Hepatocyte (in vitro differentiated cells): ENCODE data around the gene USP3. TPM values are rescaled to one million over a fixed set of nuclear protein-coding genes. Genes with fewer than 3 reads are reported as not detected.

ENCODE experiments used
- DNase-seq: peaks from one replicate; pipeline ENCODE4 v3.0.0-alpha.2; 2016; ENCODE audit warnings: low spot score
- H2AFZ ChIP-seq: fragments of 200-600 bp; sonication (generic); 2 replicates; pipeline ENCODE4 v1.6.0; 2016; ENCODE audit warnings: antibody characterized with exemption, mild to moderate bottlenecking
- H3K27ac ChIP-seq: fragments of 200-600 bp; sonication (generic); 2 replicates; pipeline ENCODE4 v1.5.1; 2016; ENCODE audit warnings: mild to moderate bottlenecking
- H3K27me3 ChIP-seq: fragments of 200-600 bp; sonication (generic); 2 replicates; pipeline ENCODE4 v1.6.1; 2016
- H3K36me3 ChIP-seq: fragments of 200-600 bp; sonication (generic); replicated peaks from 2 replicates; pipeline ENCODE4 v1.5.1; 2016; ENCODE audit warnings: low read depth; ENCODE audit not compliant: insufficient read depth
- H3K4me1 ChIP-seq: fragments of 200-600 bp; sonication (generic); 2 replicates; pipeline ENCODE4 v1.5.1; 2016; ENCODE audit warnings: mild to moderate bottlenecking, moderate library complexity; ENCODE audit not compliant: insufficient read depth
- H3K4me2 ChIP-seq: fragments of 200-600 bp; sonication (generic); 2 replicates; pipeline ENCODE4 v1.6.0; 2016
- H3K4me3 ChIP-seq: fragments of 200-600 bp; sonication (generic); 2 replicates; pipeline ENCODE4 v1.5.1; 2016; ENCODE audit warnings: mild to moderate bottlenecking
- H3K79me2 ChIP-seq: fragments of 200-600 bp; sonication (generic); 2 replicates; pipeline ENCODE4 v1.6.0; 2017; ENCODE audit warnings: mild to moderate bottlenecking
- H3K9me2 ChIP-seq: fragments of 200-600 bp; sonication (generic); replicated peaks from 2 replicates; pipeline ENCODE4 v1.6.0; 2017; ENCODE audit warnings: mild to moderate bottlenecking; ENCODE audit not compliant: insufficient read depth
- H3K9me3 ChIP-seq: fragments of 200-600 bp; sonication (generic); 2 replicates; pipeline ENCODE4 v1.5.1; 2016; ENCODE audit warnings: low read depth, mild to moderate bottlenecking
- H4K20me1 ChIP-seq: fragments of 200-600 bp; sonication (generic); 2 replicates; pipeline ENCODE4 v1.6.0; 2016; ENCODE audit warnings: mild to moderate bottlenecking; ENCODE audit not compliant: insufficient read depth, poor library complexity, severe bottlenecking
- EZH2 ChIP-seq: fragments of 200-600 bp; sonication (generic); IDR thresholded peaks from 2 replicates; pipeline ENCODE4 v1.6.1; 2016; ENCODE audit warnings: antibody characterized with exemption, mild to moderate bottlenecking, borderline replicate concordance
- EZH2phosphoT487 ChIP-seq: fragments of 200-600 bp; sonication (generic); IDR thresholded peaks from one replicate; pipeline ENCODE4 v1.6.1; 2018; ENCODE audit warnings: antibody characterized with exemption, mild to moderate bottlenecking, low read depth, moderate library complexity; ENCODE audit not compliant: unreplicated experiment, severe bottlenecking
- WGBS: methylation state at CpG from one replicate; pipeline ENCODE4 v1.1.6; 2016; ENCODE audit warnings: low lambda C conversion rate; ENCODE audit errors: missing lambda C conversion rate; 5-methylcytosine and 5-hydroxymethylcytosine counted together
- polyA plus RNA-seq: library from polyadenylated mRNA; unstranded; fragments of >200 nt; fragmentation: Nextera tagmentation; extraction: Ambion mirVana; gene quantifications from 2 replicates; pipeline ENCODE4 v1.2.1, GENCODE V29; 2016
- total RNA-seq: library from RNA; depleted of rRNA; stranded (reverse); fragments of >200 nt; gene quantifications from 2 replicates; pipeline ENCODE4 v1.2.3, GENCODE V29; 2014
- TF ChIP-seq, protein P1 (sequence below): fragments of 200-600 bp; sonication (generic); IDR thresholded peaks from 2 replicates; pipeline ENCODE4 v1.5.1; 2016; ENCODE audit warnings: antibody characterized with exemption, mild to moderate bottlenecking; ENCODE audit not compliant: poor library complexity

Gene USP3
- total and polyA plus RNA-seq, 2 experiments from 2014 or later, result 30.5 to 61.2 TPM

DNA sequence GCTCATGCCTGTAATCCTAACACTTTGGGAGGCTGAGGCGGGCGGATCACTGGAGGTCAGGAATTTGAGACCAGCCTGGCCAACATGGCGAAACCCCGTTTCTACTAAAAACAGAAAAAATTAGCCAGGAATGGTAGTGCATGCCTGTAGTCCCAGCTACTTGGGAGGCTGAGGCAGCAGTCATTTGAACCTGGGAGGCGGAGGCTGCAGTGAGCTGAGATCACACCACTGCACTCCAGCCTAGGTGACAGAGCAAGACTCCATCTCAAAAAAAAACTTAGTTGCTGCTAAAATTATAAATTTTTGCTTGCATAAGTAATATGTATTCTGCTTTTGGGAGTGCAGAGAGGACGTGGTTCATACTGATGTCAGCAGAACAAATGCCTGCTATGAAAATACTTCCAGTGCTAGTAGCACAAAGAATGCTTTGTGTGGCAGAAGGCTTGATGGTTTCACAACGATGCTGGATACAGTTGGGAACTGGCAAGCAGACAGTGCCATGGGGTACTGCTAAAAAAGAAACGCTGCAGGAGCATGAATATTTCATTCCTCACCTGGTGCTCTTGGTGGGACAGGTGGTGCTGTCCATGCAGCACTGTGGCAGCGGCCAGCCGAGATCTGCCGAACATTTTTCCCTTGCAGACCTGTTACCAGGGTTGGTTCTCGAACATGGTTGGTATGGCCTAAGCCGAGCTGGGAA is 123.9 kb downstream of the USP3 start:
- Histone ChIP-seq H3K79me2 (no peaks in the 10 kb centered on the region), H4K20me1 (no peaks in the 10 kb centered on the region), H2AFZ (no peak overlapping the region), H3K4me3 (no peak overlapping the region), H3K9me2 (no peaks in the 10 kb centered on the region), H3K27ac (no peak overlapping the region), H3K27me3 (no peaks in the 10 kb centered on the region), H3K4me2 (no peak overlapping the region), H3K9me3 (no peaks in the 10 kb centered on the region), H3K4me1 (no peaks in the 10 kb centered on the region), H3K36me3 (no peaks in the 10 kb centered on the region)
- DNase-seq, result no peak
- TF ChIP-seq, protein P1, sequence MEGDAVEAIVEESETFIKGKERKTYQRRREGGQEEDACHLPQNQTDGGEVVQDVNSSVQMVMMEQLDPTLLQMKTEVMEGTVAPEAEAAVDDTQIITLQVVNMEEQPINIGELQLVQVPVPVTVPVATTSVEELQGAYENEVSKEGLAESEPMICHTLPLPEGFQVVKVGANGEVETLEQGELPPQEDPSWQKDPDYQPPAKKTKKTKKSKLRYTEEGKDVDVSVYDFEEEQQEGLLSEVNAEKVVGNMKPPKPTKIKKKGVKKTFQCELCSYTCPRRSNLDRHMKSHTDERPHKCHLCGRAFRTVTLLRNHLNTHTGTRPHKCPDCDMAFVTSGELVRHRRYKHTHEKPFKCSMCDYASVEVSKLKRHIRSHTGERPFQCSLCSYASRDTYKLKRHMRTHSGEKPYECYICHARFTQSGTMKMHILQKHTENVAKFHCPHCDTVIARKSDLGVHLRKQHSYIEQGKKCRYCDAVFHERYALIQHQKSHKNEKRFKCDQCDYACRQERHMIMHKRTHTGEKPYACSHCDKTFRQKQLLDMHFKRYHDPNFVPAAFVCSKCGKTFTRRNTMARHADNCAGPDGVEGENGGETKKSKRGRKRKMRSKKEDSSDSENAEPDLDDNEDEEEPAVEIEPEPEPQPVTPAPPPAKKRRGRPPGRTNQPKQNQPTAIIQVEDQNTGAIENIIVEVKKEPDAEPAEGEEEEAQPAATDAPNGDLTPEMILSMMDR, result no peak
- TF ChIP-seq EZH2 (no peak), EZH2phosphoT487 (no peak)
- 98% methylated on average over 13 of the region's 13 CpGs for WGBS

DNA sequence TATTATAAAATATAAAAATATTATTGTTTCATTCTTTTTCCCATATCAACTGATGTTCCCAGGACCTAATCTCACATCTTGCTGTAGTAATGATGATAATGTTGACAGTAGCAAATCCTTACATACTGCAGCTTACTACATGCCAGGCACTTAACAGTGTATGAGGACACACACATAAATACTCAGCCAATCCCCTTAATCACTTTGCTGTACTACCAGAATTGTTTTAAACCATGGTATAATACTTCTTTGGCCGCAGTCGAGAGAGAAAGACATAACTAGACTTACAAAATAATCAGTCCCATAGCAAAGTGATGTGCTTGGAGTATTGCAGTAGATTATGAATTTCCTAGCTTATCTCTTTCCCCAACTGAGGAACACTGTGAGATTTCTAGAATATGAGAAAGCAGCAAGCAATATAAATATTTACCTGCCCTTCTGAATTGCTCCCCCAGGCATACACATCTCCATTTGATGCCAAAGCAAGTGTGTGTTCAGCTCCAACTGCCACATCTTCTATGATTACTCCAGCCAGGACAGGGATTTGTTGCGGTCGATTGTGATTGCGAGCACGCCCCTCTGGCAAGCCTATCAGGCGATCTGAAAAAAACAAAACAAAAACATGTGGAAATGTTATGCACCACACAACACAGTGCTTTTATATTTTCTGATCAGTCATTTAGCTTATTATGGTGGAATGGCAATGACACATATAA is 125.8 kb downstream of the USP3 start:
- Histone ChIP-seq H3K4me3 (no peak overlapping the region), H3K27ac (no peak overlapping the region), H3K9me3 (no peaks in the 10 kb centered on the region), H3K4me1 (no peaks in the 10 kb centered on the region), H3K36me3 (no peaks in the 10 kb centered on the region), H3K4me2 (no peak overlapping the region), H3K9me2 (no peaks in the 10 kb centered on the region), H3K27me3 (no peaks in the 10 kb centered on the region), H4K20me1 (no peaks in the 10 kb centered on the region), H2AFZ (no peak overlapping the region), H3K79me2 (no peaks in the 10 kb centered on the region)
- 91% methylated on average over 7 of the region's 7 CpGs for WGBS
- TF ChIP-seq EZH2phosphoT487 (no peak), EZH2 (no peak)
- TF ChIP-seq, protein P1, result no peak
- no peak for DNase-seq

DNA sequence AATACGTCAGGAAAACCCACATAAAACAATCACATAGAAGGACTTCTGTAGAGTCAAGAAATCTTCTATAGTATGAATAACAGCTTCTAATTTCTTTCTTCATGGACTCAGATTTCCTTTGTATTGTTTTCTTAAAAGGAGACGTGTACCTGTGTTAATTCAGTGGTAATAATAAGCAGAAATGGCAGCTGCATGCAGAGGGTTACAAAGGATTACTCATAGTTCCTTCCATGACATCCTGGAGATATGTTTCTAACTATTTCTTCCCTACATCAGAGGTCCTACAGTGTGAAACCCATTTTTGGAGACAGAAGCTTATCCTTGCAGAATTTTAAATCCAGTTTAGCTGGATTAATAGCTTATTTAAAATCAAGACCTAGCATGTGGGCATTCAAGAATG is 128.9 kb downstream of the USP3 start:
- no peaks in the 10 kb centered on the region for H3K4me1 ChIP-seq
- H3K27me3 ChIP-seq, result no peaks in the 10 kb centered on the region
- H3K27ac ChIP-seq, result no peak overlapping the region
- no peaks in the 10 kb centered on the region for H3K9me3 ChIP-seq
- no peak for DNase-seq
- H2AFZ ChIP-seq, result no peak overlapping the region
- no peaks in the 10 kb centered on the region for H3K9me2 ChIP-seq
- no peaks in the 10 kb centered on the region for H4K20me1 ChIP-seq
- no peak overlapping the region for H3K4me3 ChIP-seq
- H3K79me2 ChIP-seq, result no peaks in the 10 kb centered on the region
- H3K4me2 ChIP-seq, result no peak overlapping the region
- TF ChIP-seq EZH2 (no peak), EZH2phosphoT487 (no peak)
- TF ChIP-seq, protein P1, result no peak
- no peaks in the 10 kb centered on the region for H3K36me3 ChIP-seq
- 73% methylated on average over 2 of the region's 2 CpGs for WGBS
